ENCODE measurements around the gene LPP.
"Not testable (repeated sequence)": the region's sequence is repeated elsewhere in the genome, so short reads cannot be mapped to it uniquely, and the experiment has no call there.

The LPP gene

GRCh38 chr3:188680189-188680588 is 526.2 kb downstream of the LPP start:
- no peak for DNase-seq (ENCODE audit: low read depth)

GRCh38 chr3:188680605-188681004 is 526.6 kb downstream of the LPP start:
- DNase-seq (ENCODE audit: low read depth): no peak

GRCh38 chr3:188682316-188682715 is 528.4 kb downstream of the LPP start:
- DNase-seq (ENCODE audit: low read depth): no peak

GRCh38 chr3:188683032-188683521 is 529.1 kb downstream of the LPP start:
- peak; percentile 91 for DNase-seq (ENCODE audit: low read depth)

GRCh38 chr3:188684276-188684675 is 530.3 kb downstream of the LPP start:
- no peak for DNase-seq (ENCODE audit: low read depth)

GRCh38 chr3:188685789-188686188 is 531.8 kb downstream of the LPP start:
- DNase-seq (ENCODE audit: low read depth): no peak

GRCh38 chr3:188686324-188686723 is 532.4 kb downstream of the LPP start:
- DNase-seq (ENCODE audit: low read depth): no peak

- peak; percentile 85 for DNase-seq (ENCODE audit: low read depth)
Observed at GRCh38 chr3:188687389-188687788, 533.4 kb downstream of the LPP start.

GRCh38 chr3:188689101-188689574 is 535.2 kb downstream of the LPP start:
- DNase-seq (ENCODE audit: low read depth): no peak

GRCh38 chr3:188690064-188690463 is 536.1 kb downstream of the LPP start:
- no peak for DNase-seq (ENCODE audit: low read depth)

- no peak for DNase-seq (ENCODE audit: low read depth)
Observed at GRCh38 chr3:188691004-188691403, 537.0 kb downstream of the LPP start.

- DNase-seq (ENCODE audit: low read depth): no peak
Observed at GRCh38 chr3:188691665-188692064, 537.7 kb downstream of the LPP start.

GRCh38 chr3:188692700-188693099 is 538.7 kb downstream of the LPP start:
- no peak for DNase-seq (ENCODE audit: low read depth)

- DNase-seq (ENCODE audit: low read depth): no peak
Observed at GRCh38 chr3:188693435-188693834, 539.5 kb downstream of the LPP start.

- DNase-seq (ENCODE audit: low read depth): peak; percentile 47
Observed at GRCh38 chr3:188695241-188695640, 541.3 kb downstream of the LPP start.

GRCh38 chr3:188697127-188697526 is 543.2 kb downstream of the LPP start:
- no peak for DNase-seq (ENCODE audit: low read depth)

GRCh38 chr3:188698436-188698835 is 544.5 kb downstream of the LPP start:
- no peak for DNase-seq (ENCODE audit: low read depth)

GRCh38 chr3:188700501-188700900 is 546.5 kb downstream of the LPP start:
- no peak for DNase-seq (ENCODE audit: low read depth)

GRCh38 chr3:188700918-188701317 is 547.0 kb downstream of the LPP start:
- DNase-seq (ENCODE audit: low read depth): no peak

- DNase-seq (ENCODE audit: low read depth): no peak
Observed at GRCh38 chr3:188701485-188701969, 547.6 kb downstream of the LPP start.

GRCh38 chr3:188702028-188702427 is 548.1 kb downstream of the LPP start:
- not testable (repeated sequence) for DNase-seq (ENCODE audit: low read depth)

- peak; percentile 32 for DNase-seq (ENCODE audit: low read depth)
Observed at GRCh38 chr3:188706176-188706575, 552.2 kb downstream of the LPP start.

GRCh38 chr3:188706599-188706998 is 552.6 kb downstream of the LPP start:
- no peak for DNase-seq (ENCODE audit: low read depth)

Data from ELR (cell line).